Activated naive CD4-positive, alpha-beta T cell treated with anti-CD3 and anti-CD28 coated beads, Interleukin-2, amount 50 U/mL, for 72 hours (primary cell): ENCODE data around the gene KRTAP22-1. TPM values are rescaled to one million over a fixed set of nuclear protein-coding genes. Genes with fewer than 3 reads are reported as not detected.

Experiments used
- ATAC-seq, 2 donors: fragments of 150-1000 bp; cut with Tn5 transposase; 2 replicates each; pipeline ENCODE4 v1.10.0; 2021; ENCODE audit warnings: mild to moderate bottlenecking in 2 of 2, moderate library complexity in 2 of 2
- DNase-seq, 2 donors: peaks; one replicate each; pipeline ENCODE4 v3.0.0; 2021 to 2022; ENCODE audit warnings: low spot score in 2 of 2
- H3K27ac Mint-ChIP-seq, 2 donors: one replicate each; pipeline ENCODE4 v1.8.0; 2022; ENCODE audit warnings: mild to moderate bottlenecking in 2 of 2, mixed read lengths in 2 of 2
- H3K36me3 Mint-ChIP-seq, 2 donors: one replicate each; pipeline ENCODE4 v1.8.0; 2022; ENCODE audit warnings: mixed read lengths in 2 of 2
- H3K9me3 Mint-ChIP-seq, 2 donors: one replicate each; pipeline ENCODE4 v1.8.0; 2022; ENCODE audit warnings: mixed read lengths in 2 of 2
- total RNA-seq, 2 donors: library from RNA; stranded (reverse); gene quantifications; one replicate each; pipeline ENCODE4 v1.2.3, GENCODE V29; 2022

The KRTAP22-1 gene
- total RNA-seq, result not detected

GRCh38 chr21:30600787-30601186 lies at the start of gene KRTAP22-1:
KRTAP22-1 (plus strand) TSS chr21:30601087.
- ATAC-seq, result no peak
- no peak for DNase-seq
- no peak within 1 kb of the TSS for H3K27ac Mint-ChIP-seq
- H3K36me3 Mint-ChIP-seq, result peaks cover 0 to 7% of the 10 kb centered on the region in 2 donors
- peaks cover 8 to 9% of the 10 kb centered on the region in 2 donors for H3K9me3 Mint-ChIP-seq

- Mint-ChIP-seq H3K9me3 (peaks cover 5 to 21% of the 10 kb centered on the region in 2 donors), H3K27ac (no peak overlapping the region), H3K36me3 (no peaks in the 10 kb centered on the region)
- DNase-seq, result no peak
- no peak for ATAC-seq
Observed at GRCh38 chr21:30552782-30553181, 48.1 kb upstream of the KRTAP22-1 start.

GRCh38 chr21:30555095-30555494 lies 45.8 kb upstream of the KRTAP22-1 start:
- H3K9me3 Mint-ChIP-seq, result peaks cover 3 to 17% of the 10 kb centered on the region in 2 donors
- H3K36me3 Mint-ChIP-seq, result no peaks in the 10 kb centered on the region
- H3K27ac Mint-ChIP-seq, result no peak overlapping the region
- ATAC-seq, result no peak
- DNase-seq, result no peak

- DNase-seq, result no peak
- no peaks in the 10 kb centered on the region for H3K36me3 Mint-ChIP-seq
- peaks cover 0 to 4% of the 10 kb centered on the region in 2 donors for H3K9me3 Mint-ChIP-seq
- no peak for ATAC-seq
- H3K27ac Mint-ChIP-seq, result no peak within 1 kb of the TSS
Observed at GRCh38 chr21:30561264-30561895, 39.5 kb upstream of the KRTAP22-1 start, which contains the start of gene KRTAP19-7. KRTAP19-7 (minus strand) TSS chr21:30561314; CDS start chr21:30561289, 25 bp downstream.

- Mint-ChIP-seq H3K27ac (no peak overlapping the region), H3K9me3 (peaks cover 0 to 4% of the 10 kb centered on the region in 2 donors), H3K36me3 (no peaks in the 10 kb centered on the region)
- no peak for DNase-seq
- no peak for ATAC-seq
Observed at GRCh38 chr21:30561957-30562356, 38.9 kb upstream of the KRTAP22-1 start.

- no peak for ATAC-seq
Observed at GRCh38 chr21:30563072-30563471, 37.8 kb upstream of the KRTAP22-1 start.

GRCh38 chr21:30563630-30564029 lies 37.3 kb upstream of the KRTAP22-1 start:
- H3K9me3 Mint-ChIP-seq, result peaks cover 0 to 4% of the 10 kb centered on the region in 2 donors
- no peak overlapping the region for H3K27ac Mint-ChIP-seq
- H3K36me3 Mint-ChIP-seq, result no peaks in the 10 kb centered on the region
- DNase-seq (no peak), ATAC-seq (no peak)

More at GRCh38 chr21:30563072-30563471, 37.8 kb upstream of the KRTAP22-1 start:
- no peaks in the 10 kb centered on the region for H3K36me3 Mint-ChIP-seq
- H3K27ac Mint-ChIP-seq, result no peak overlapping the region
- peaks cover 0 to 4% of the 10 kb centered on the region in 2 donors for H3K9me3 Mint-ChIP-seq
- no peak for DNase-seq

GRCh38 chr21:30567617-30568016 lies 33.3 kb upstream of the KRTAP22-1 start:
- no peaks in the 10 kb centered on the region for H3K36me3 Mint-ChIP-seq
- no peak overlapping the region for H3K27ac Mint-ChIP-seq
- H3K9me3 Mint-ChIP-seq, result peaks cover 4 to 9% of the 10 kb centered on the region in 2 donors
- DNase-seq, result no peak
- ATAC-seq, result no peak

- DNase-seq, result no peak
- ATAC-seq, result no peak
- no peak overlapping the region for H3K27ac Mint-ChIP-seq
- peaks cover 0 to 4% of the 10 kb centered on the region in 2 donors for H3K9me3 Mint-ChIP-seq
- H3K36me3 Mint-ChIP-seq, result no peaks in the 10 kb centered on the region
Observed at GRCh38 chr21:30577766-30578165, 23.1 kb upstream of the KRTAP22-1 start.

- no peak for ATAC-seq
Observed at GRCh38 chr21:30579346-30579745, 21.5 kb upstream of the KRTAP22-1 start.

GRCh38 chr21:30580132-30580531 lies 20.8 kb upstream of the KRTAP22-1 start:
- no peaks in the 10 kb centered on the region for H3K36me3 Mint-ChIP-seq
- H3K27ac Mint-ChIP-seq, result no peak overlapping the region
- DNase-seq (no peak), ATAC-seq (no peak)
- peaks cover 0 to 4% of the 10 kb centered on the region in 2 donors for H3K9me3 Mint-ChIP-seq

More at GRCh38 chr21:30579346-30579745, 21.5 kb upstream of the KRTAP22-1 start:
- H3K36me3 Mint-ChIP-seq, result no peaks in the 10 kb centered on the region
- no peak for DNase-seq
- no peak overlapping the region for H3K27ac Mint-ChIP-seq
- peaks cover 0 to 2% of the 10 kb centered on the region in 2 donors for H3K9me3 Mint-ChIP-seq

GRCh38 chr21:30582870-30583269 lies 18.0 kb upstream of the KRTAP22-1 start:
- no peak for ATAC-seq
- Mint-ChIP-seq H3K9me3 (peaks cover 0 to 4% of the 10 kb centered on the region in 2 donors), H3K27ac (no peak overlapping the region), H3K36me3 (no peaks in the 10 kb centered on the region)
- no peak for DNase-seq

GRCh38 chr21:30590297-30590696 lies 10.6 kb upstream of the KRTAP22-1 start, which contains the start of gene KRTAP22-2:
KRTAP22-2 (minus strand) TSS chr21:30590397.
- DNase-seq (no peak), ATAC-seq (no peak)
- no peak within 1 kb of the TSS for H3K27ac Mint-ChIP-seq
- no peaks in the 10 kb centered on the region for H3K36me3 Mint-ChIP-seq
- H3K9me3 Mint-ChIP-seq, result no peaks in the 10 kb centered on the region

- Mint-ChIP-seq H3K27ac (no peak within 1 kb of the TSS), H3K9me3 (peaks cover 0 to 4% of the 10 kb centered on the region in 2 donors), H3K36me3 (no peaks in the 10 kb centered on the region)
- ATAC-seq (no peak), DNase-seq (no peak)
Observed at GRCh38 chr21:30592140-30592539, 8.7 kb upstream of the KRTAP22-1 start, which contains the start of gene KRTAP6-3. KRTAP6-3 (plus strand) TSS chr21:30592440; CDS start chr21:30592446, 6 bp downstream.

GRCh38 chr21:30598802-30599201 lies 2.1 kb upstream of the KRTAP22-1 start, which contains the start of gene KRTAP6-2:
KRTAP6-2 (minus strand) TSS chr21:30598902; CDS start chr21:30598874, 28 bp downstream.
- Mint-ChIP-seq H3K36me3 (peaks cover 0 to 7% of the 10 kb centered on the region in 2 donors), H3K9me3 (peaks cover 8 to 9% of the 10 kb centered on the region in 2 donors), H3K27ac (no peak within 1 kb of the TSS)
- ATAC-seq, result no peak
- DNase-seq, result no peak

- no peak overlapping the region for H3K27ac Mint-ChIP-seq
- peaks cover 8 to 17% of the 10 kb centered on the region in 2 donors for H3K9me3 Mint-ChIP-seq
- DNase-seq, result no peak
- ATAC-seq, result no peak
- peaks cover 0 to 7% of the 10 kb centered on the region in 2 donors for H3K36me3 Mint-ChIP-seq
Observed at GRCh38 chr21:30605968-30606367, 5.1 kb downstream of the KRTAP22-1 start.

- DNase-seq (no peak), ATAC-seq (no peak)
- Mint-ChIP-seq H3K9me3 (peaks cover 7 to 11% of the 10 kb centered on the region in 2 donors), H3K27ac (no peak overlapping the region), H3K36me3 (no peaks in the 10 kb centered on the region)
Observed at GRCh38 chr21:30612132-30612531, 11.2 kb downstream of the KRTAP22-1 start.

GRCh38 chr21:30613836-30614235 lies 12.9 kb downstream of the KRTAP22-1 start, which contains the start of gene KRTAP6-1:
KRTAP6-1 (minus strand) TSS chr21:30613930; CDS start chr21:30613904, 26 bp downstream.
- DNase-seq, result no peak
- peaks cover 5 to 7% of the 10 kb centered on the region in 2 donors for H3K9me3 Mint-ChIP-seq
- H3K27ac Mint-ChIP-seq, result no peak within 1 kb of the TSS
- no peak for ATAC-seq
- no peaks in the 10 kb centered on the region for H3K36me3 Mint-ChIP-seq
